HG03108 (cell line): ENCODE data around the gene AFF3.
"Not testable (repeated sequence)": the region's sequence is repeated elsewhere in the genome, so short reads cannot be mapped to it uniquely, and the experiment has no call there.

Source experiments
- ATAC-seq: cut with Tn5 transposase; IDR thresholded peaks from one replicate; pipeline ENCODE4 v1.9.1; 2021; ENCODE audit warnings: moderate library complexity; ENCODE audit not compliant: unreplicated experiment

The AFF3 gene

DNA sequence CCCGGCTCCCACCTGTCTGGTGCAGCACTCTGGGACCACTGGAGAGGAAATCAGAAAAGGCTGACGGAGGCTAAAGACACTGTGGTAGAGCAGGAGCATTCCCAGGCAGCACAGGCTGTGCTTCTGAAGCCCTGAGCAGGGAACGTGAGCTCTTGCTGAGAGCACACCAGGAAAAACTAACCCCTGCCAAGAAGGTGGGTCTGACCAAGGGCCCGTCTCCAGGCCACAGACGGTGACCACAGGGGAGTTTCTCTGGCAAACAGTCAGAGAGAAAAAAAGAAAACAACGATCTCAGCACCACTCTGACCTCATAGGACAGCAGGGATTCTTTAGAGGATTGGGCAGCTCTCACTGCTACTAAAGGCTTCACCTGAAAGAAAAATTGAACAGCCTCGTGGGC lies 201.4 kb downstream of the AFF3 start:
- ATAC-seq: no peak

DNA sequence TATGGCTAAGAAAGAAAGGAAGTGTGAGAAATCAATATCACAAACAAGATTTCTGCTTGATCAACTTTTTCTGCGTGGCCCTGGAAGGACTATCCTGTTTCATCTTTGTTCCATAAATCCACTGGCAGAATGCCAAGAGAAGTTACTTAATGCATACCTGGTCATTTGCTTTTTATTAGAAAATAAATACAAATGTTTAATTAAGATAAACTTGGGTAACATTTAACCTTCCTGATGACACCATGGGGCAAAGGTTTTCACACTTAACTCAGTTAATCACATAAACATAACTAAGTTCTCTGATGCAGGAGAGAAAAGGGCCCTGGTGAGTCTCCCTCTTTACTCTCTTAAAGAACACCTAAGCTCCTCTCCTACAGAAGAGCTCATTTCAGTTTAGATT lies 203.3 kb downstream of the AFF3 start:
- ATAC-seq: no peak

DNA sequence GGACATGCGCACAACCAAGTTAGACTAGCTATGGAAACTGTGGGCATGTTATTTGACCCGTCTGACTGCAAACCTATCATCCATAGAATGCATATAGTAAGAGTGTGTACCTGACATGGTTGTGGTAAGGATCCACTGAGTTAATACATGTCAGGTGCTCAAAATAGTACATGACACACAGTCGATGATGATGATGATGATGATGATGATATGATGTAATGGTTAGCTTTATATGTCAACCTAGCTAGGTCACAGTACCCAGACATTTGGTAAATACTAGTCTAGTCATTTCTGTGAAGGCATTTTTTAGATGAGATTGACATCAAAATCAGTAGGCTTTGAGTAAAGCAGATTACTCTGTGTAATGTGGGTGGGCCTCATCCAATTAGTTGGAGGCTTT lies 204.1 kb downstream of the AFF3 start:
- ATAC-seq: no peak

DNA sequence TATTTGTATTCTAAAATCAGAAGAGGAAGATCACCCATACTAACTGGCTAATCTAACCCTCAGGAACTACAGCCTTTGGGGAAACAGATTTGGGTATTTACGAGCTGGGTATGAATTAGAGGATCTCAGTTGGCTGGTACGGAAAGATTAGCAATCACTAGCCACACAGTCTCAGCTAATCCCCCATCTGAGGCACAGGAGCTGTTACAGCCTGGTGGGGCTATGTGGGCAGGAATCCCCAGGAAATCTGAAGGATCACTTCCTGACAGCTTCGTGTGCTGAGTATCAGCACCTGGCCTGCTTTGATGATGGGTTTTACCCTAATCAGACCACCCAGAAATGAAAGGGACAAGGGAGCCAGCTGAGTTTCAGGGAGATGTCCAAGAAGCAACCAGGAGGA lies 206.3 kb downstream of the AFF3 start:
- ATAC-seq: no peak

DNA sequence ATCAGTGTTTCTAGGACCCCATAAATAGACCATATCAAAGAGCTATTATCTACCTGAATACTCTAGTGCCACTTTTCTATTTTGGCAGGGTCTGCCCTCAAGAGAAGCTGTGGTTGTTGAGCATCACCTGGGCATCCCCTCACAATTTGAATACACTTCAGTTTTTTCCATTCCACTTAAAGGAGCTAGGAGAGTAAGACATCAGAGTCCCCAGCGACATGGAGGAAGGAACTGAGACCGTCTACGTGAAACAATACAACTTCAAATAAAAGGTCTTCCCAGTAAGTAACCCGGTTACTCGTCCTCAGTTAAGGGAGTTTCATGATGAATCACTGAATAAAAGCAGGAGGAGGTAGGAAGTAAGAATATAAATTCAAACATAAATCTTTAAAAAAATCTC lies 206.7 kb downstream of the AFF3 start:
- ATAC-seq: no peak

DNA sequence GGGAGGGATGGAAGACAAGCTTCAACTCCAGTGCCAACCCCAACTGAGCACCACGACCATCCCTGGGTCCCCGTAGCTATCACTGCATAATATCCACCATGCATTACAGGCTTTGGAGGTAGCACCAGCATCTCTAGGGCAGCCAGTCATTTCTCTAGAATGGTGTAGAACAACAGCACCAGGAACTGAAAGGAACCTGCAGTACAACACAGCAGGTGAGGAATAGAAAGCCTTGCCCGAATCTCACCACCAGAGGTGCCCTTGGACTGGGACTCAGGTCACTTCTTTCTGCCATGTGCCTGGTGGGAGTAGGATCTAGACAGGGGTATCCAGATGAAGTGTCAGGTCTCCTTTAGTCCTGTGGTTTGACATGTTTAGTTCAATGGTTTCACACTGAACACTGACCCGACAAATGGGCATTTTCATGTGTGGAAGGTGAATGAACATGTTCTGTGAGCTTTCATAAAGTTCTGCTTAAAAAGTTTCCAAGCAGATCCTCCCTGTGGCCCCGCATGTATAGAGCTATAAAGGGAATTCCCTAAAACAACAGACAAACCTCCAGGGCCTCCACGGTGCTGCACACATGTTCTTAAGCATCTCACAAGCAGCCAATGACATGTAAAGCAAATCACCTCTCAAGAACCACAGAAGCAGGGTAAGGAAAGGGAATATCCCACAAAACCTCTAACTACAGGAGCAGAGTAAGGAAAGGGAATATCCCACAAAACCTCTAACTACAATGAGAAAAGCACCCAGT lies 208.3 kb downstream of the AFF3 start:
- ATAC-seq: no peak

DNA sequence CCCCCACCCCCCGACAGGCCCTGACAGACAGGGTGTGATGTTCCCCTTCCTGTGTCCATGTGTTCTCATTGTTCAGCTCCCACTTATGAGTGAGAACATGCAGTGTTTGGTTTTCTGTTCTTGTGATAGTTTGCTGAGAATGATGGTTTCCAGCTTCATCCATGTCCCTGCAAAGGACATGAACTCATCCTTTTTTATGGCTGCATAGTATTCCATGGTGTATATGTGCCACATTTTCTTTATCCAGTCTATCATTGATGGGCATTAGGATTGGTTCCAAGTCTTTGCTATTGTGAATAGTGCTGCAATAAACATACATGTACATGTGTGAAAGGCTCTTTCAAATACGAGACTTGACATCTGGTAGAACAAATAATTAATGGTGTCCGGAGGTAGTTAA lies 208.9 kb downstream of the AFF3 start:
- ATAC-seq: not testable (repeated sequence)

DNA sequence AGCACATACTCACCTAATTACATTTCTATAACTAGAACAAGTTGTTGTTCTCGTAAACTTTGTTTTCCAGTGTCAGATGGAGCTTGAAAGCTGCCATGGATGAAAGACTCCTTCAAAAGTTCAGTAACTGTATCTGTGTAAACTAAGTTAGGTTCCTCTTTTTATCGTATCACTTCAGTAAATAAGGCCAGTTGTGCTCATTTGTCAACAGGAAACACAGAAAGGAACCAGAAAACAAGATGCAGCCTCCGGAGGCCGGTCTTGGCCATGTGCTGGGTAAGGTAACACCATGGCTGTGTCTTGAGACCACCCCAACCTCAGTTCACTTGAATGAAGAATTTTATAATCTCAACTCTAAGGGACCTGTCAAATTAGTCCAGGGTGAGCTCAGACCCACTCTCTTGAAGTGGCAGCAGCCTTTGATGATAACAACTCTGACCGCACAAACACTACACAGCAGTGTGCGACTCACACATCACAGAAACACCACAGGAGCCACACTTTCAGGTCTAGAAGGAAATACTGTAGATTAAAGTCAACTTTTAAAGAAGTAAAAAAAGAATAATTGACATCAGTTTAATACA lies 213.8 kb downstream of the AFF3 start:
- no peak for ATAC-seq

DNA sequence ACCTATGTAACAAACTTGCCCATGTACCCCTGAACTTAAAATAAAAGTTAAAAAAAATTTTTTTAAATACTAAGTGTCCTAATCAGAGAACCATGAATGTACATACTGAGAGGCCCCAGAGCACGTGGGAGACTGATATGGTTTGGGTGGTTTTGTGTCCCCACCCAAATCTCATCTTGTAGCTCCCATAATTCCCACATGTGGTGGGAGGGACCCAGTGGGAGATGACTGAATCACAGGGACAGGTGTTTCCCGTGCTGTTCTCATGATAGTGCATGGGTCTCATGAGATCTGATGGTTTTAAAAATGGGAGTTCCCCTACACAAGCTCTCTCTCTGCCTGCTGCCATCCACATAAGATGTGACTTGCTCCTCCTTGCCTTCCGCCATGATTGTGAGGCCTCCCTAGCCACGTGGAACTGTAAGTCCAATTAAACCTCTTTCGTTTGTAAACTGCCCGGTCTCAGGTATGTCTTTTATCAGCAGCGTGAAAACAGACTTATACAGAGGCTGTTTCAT lies 214.6 kb downstream of the AFF3 start:
- not testable (repeated sequence) for ATAC-seq

DNA sequence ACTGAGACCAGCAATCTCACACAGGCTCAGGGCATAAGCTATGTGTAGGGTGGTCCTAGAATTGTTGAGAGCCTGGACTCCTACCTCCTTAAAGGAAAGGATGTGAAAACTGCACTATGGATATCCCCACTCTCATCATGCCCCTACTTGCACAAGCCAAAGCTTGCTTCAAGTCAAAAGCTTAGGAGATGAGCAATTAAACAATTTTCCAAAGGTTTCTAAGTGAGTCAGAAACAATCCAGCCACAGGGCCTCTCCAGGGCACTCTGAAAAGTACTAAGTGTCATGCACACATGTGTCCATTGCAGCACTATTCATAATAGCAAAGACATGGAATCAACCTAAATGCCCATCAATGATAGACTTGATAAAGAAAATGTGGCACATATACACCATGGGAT lies 215.4 kb downstream of the AFF3 start:
- no peak for ATAC-seq

DNA sequence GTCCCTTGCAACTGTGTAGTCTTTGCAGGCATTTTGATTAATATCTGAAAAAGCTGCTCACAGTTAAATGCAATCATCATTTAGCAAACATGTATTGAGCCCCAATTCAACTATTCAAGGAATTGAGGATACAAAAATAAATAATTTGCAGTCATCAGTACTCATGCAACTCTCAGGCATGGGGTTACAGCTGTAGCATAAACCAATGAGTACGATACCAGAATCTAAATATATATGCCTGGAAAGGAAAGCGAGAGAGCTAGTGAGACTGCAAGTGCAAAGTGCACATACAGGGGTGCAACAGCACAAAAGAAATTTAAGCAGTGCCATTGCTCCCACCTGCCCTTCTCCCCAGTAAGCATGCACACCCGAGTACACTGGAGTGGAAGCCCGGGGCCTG lies 216.4 kb downstream of the AFF3 start:
- no peak for ATAC-seq

DNA sequence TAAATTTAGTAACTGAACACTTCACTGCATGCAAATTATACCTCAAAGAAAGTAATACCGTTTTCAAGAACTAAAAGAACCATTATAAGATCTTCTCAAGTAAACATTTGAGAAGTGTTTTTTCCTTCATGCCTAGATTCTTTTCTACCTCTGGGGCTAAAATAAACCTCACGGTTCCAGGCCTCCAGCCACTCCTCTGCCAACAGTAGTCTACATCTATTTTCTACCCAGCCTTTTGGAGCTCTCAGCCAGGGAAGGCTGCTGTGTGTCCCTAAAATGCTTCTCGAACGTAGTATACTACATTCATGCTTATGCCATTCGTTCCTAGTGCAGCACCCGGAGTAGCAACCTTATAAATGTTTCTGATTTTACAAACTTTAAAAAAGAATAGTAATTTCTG lies 219.7 kb downstream of the AFF3 start:
- no peak for ATAC-seq

DNA sequence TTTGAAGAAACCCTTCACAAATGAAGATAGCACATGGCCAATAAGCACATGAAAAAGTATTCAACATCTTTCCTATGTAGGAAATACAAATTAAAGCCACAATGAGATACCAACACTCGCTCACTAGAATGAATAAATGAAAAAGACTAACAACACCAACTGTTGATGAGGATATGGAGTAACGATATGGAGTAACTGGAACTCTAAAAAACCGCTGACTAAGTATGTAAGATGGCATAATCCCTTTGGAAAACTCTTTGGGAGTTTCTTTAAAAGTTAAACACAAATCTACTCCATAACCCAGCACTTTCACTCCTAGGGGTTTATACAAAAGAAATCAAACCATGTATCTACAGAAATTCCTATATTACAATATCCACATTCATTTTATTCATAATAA lies 220.5 kb downstream of the AFF3 start:
- no peak for ATAC-seq

DNA sequence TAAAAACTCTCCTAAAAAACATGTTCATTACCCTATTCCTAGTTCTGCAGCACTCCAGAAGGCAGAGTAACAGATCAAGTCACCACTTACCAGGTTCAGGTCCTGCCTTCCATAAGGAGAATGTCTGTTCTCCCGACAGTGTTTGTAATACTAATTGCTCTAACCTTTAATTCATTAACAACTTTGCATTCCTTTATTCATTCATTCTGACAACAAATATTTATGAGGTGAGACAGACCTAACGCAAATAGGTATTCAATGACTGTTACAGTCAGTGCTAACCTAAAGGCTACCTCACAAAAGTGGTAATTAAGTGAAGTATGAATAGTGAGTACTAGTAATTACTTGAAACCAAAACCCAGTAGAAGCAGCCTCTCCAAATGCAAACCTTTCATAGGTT lies 224.0 kb downstream of the AFF3 start:
- no peak for ATAC-seq

DNA sequence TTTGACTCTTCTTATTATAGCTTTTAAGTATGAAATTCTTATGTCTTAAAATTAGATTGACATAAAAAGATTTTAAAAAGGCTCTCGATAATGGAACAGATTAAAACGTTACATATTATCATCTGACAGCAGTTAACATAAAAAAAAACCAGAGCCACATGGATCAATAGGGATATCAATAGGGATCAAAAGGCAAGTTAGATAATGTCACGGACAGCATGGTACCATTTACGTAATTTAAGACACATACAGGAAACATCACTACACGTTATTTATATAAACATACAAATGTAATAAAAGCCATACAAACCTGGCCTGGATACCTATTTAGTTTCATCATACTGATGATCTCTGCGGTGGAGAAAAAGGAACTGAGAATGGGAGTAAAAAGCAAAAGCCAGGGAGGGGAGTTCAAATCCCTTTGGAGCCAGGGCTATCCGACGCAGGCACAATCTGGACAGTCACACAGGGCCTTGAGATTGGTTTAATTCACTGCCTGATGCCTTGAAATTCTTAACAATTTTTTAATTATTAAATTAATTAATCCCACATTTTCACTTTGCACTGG lies 227.2 kb downstream of the AFF3 start:
- ATAC-seq: no peak

DNA sequence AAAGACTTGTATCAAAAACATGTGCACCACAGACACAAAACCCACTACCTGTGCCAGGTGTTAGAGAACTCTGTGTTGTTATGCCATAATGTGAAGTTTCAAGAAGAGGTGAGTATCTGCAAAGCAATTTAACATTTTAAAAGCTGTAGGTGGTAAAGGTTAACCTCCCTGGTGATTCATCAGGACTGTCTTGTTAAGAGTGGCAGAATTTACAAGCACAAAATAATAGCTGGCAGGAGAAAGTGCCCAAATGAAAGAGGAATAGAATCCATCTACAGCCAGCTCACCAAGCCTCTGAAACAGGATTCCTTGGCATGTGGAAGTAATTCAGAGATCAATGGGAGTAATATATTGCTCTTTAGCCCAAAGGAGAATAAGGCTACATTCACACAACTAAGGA lies 230.7 kb downstream of the AFF3 start:
- ATAC-seq: no peak

DNA sequence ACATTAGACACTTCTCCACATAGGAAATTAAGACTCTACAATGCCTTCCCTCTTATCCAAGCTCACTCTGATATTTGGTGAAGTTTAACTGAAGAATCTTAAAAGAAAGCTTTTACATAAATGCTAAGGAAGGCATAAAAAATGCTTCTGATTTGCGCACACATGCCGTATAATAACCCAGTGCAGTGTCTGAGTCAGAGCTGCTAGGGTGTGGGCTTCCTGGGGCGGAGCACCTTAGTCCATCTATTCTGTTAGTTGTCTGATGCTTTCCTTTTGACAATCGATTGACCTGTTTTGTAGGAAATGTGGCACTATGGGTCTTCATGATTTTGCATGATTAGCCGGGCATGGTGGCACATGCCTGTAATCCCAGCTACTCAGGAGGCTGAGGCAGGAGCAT lies 231.5 kb downstream of the AFF3 start:
- ATAC-seq: no peak

DNA sequence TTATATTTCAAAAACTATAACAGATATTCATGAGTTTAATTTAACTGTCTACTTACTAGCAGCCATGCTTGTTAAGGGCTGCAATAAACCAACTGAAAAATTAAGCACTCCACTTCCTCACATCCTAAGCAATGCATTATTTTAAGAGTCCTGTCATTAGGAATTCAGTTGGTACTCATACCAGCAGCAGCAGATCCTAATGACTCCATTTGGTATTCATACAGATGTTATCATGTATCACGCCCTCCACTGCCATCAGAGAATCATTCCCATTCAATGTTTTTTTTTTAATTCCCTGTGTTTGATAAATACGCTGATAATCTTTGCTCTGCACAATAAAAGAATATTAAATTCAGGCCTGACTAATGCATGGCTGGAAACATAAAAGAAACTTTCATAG lies 236.8 kb downstream of the AFF3 start:
- no peak for ATAC-seq

DNA sequence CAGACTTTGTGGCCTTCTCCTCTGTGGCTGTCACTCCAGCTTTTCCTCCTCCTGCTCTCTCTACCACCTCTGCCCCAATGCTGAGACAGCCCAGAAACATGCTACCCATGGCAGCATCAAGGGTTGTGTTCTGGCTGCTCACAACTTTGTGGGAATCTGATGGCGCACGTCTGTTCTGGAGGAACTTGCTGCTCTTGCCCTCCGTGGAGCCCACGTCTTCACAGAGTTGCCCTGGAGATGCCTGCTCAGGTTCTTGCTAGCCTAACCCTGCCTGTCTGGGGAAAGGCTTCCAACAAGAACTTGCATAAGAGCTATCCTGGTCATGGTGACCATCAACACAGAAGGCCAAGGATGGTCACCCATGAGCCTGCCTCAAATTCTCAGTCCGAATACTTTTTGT lies 237.4 kb downstream of the AFF3 start:
- ATAC-seq: no peak

DNA sequence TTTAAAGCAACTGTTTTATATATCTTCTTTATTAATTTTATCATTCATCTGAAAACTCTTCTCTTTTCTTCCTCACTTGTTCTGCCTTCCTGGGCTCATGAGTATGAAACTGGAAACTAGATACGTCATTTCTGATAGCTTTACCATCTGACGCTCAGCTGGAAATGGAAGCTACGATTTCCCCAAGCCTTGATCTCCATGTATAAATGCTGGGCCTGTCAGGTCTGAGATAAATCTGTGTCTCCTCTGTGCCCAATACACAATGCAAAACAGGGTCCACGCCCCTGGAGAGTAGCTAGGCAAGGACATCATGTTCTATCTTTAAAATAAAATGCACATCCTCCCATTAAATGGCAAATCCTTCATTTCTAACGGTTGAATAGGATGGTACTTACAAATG lies 238.4 kb downstream of the AFF3 start:
- ATAC-seq: no peak

DNA sequence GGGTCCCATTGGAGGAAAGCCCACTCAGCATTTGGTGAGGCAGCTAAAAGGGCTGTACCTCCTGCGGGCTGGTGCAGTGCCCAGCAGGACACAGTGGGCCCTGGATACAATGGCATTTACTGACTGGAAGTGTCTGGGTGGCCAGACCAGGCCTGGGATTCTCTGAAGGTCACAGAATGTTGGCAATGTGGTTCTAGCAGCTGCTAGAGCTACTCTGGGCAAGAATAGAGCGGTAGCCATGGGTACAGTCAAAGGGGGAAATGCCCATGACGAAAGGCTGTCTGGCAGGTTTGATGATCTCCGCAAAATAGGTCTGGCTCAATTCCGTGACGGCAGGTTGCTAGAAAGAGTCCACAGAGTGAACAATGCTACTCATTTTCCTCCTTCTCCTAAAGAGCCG lies 241.8 kb downstream of the AFF3 start:
- ATAC-seq: no peak

DNA sequence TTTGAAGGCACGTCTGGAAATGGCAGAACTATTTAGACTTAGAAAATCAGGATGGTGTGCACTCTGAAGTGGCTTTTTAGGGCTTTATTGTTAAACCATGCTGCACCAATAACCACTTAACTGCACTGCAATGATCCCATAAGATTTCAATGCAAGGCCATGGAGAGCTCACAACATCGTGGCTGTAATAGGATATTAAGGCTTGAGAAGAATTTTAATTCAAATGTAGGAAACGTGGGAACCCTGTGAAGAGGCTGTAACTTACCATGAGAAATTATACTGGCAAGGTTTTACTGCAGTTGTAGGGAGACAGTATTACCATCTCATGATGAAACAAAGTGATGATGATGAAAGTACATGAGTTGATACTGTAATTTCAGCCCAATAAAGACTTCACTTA lies 242.5 kb downstream of the AFF3 start:
- ATAC-seq: no peak
